ENCODE results near the gene RAB35. TPM values are rescaled to one million over a fixed set of nuclear protein-coding genes. Genes with fewer than 3 reads are reported as not detected.

The RAB35 gene
- total RNA-seq, 1 experiment from 2014 or later, result 62.0 TPM

- no peak overlapping the region for H3K27ac ChIP-seq (ENCODE audit: low read length)
- ATAC-seq (no peak), DNase-seq (ENCODE audit: low read depth, low spot score) (no peak)
- no peak overlapping the region for H3K4me3 ChIP-seq (ENCODE audit: low read depth in 2 of 2, low read length in 2 of 2)
- ChIA-PET POLR2A (no interaction called here), CTCF (no interaction called here)
- no peaks in the 10 kb centered on the region for H3K9me3 ChIP-seq (ENCODE audit: control insufficient read depth, insufficient read depth, low read depth, low read length)
- H3K27me3 ChIP-seq (ENCODE audit: control insufficient read depth, insufficient read depth, low read length), result no peaks in the 10 kb centered on the region
- in situ Hi-C loops (cut with HindIII; ENCODE audit: low pct_unique_long_range_greater_than_20kb, low sequenced_read_pairs), result no loop called here
- no TSS peak for BruUV-seq (replicated peaks)
- intact Hi-C loops (cut with micrococcal nuclease; ENCODE audit: unreplicated experiment), result no loop called here
- TF ChIP-seq REST (IDR thresholded peaks at IDR 0.05; ENCODE audit: insufficient read depth in 1 of 2, low read depth in 2 of 2, low read length in 1 of 2) (no peak), CTCF (IDR thresholded peaks at IDR 0.05) (no peak), TCF7L2 (IDR thresholded peaks at IDR 0.05; ENCODE audit: low read depth, low read length) (no peak), POLR2AphosphoS5 (IDR thresholded peaks at IDR 0.05; ENCODE audit: low read depth, low read length) (no peak), SIN3A (IDR thresholded peaks at IDR 0.05; ENCODE audit: borderline replicate concordance, insufficient read depth, low read depth, low read length) (no peak)
- no peaks in the 10 kb centered on the region for H3K36me3 ChIP-seq (ENCODE audit: control insufficient read depth, insufficient read depth, low read length)
- no peaks in the 10 kb centered on the region for H3K4me1 ChIP-seq (ENCODE audit: control insufficient read depth, insufficient read depth, low read length)
These were observed 54.9 kb downstream of the RAB35 start for GRCh38 chr12:120061575-120062214.

GRCh38 chr12:120060717-120061116 lies 55.8 kb downstream of the RAB35 start:
- intact Hi-C loops (cut with micrococcal nuclease; ENCODE audit: unreplicated experiment) (no loop called here), in situ Hi-C loops (cut with HindIII; ENCODE audit: low pct_unique_long_range_greater_than_20kb, low sequenced_read_pairs) (no loop called here)
- TF ChIP-seq REST (IDR thresholded peaks at IDR 0.05; ENCODE audit: insufficient read depth in 1 of 2, low read depth in 2 of 2, low read length in 1 of 2) (no peak), SIN3A (IDR thresholded peaks at IDR 0.05; ENCODE audit: borderline replicate concordance, insufficient read depth, low read depth, low read length) (no peak), POLR2AphosphoS5 (IDR thresholded peaks at IDR 0.05; ENCODE audit: low read depth, low read length) (no peak), CTCF (IDR thresholded peaks at IDR 0.05) (no peak)
- DNase-seq (ENCODE audit: low read depth, low spot score) (no peak), ATAC-seq (no peak)
- Histone ChIP-seq H3K9me3 (ENCODE audit: control insufficient read depth, insufficient read depth, low read depth, low read length) (no peaks in the 10 kb centered on the region), H3K27me3 (ENCODE audit: control insufficient read depth, insufficient read depth, low read length) (no peaks in the 10 kb centered on the region), H3K27ac (ENCODE audit: low read length) (no peak overlapping the region), H3K4me3 (ENCODE audit: low read depth in 2 of 2, low read length in 2 of 2) (no peak overlapping the region), H3K4me1 (ENCODE audit: control insufficient read depth, insufficient read depth, low read length) (no peaks in the 10 kb centered on the region), H3K36me3 (ENCODE audit: control insufficient read depth, insufficient read depth, low read length) (no peaks in the 10 kb centered on the region)
- POLR2A ChIA-PET, result no interaction called here
- CTCF ChIA-PET, result no interaction called here
- no TSS peak for BruUV-seq (replicated peaks)

All from Panc1 (cell line).